ENCODE data around the gene MAGEA9.

DNA sequence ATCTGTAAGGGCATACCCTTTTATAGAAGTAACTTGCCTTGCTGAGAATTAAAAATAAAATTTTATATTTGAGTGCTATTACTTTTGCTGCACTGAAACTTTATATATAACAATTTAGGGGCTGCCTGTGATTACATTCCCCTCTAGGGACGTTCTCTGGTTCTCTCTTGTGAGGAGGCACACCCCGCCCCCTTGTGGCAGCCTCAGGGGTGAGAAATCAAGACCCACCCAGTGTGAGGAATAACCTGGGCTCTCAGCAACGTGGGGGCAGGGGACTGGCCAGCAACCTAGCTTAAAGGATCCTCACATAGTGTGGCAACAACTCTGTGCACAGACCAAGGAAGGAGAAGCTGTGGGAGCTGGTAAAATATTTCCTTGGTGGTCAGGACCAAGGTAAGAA lies 43.7 kb downstream of the MAGEA9 start:
- TF ChIP-seq, protein P1, sequence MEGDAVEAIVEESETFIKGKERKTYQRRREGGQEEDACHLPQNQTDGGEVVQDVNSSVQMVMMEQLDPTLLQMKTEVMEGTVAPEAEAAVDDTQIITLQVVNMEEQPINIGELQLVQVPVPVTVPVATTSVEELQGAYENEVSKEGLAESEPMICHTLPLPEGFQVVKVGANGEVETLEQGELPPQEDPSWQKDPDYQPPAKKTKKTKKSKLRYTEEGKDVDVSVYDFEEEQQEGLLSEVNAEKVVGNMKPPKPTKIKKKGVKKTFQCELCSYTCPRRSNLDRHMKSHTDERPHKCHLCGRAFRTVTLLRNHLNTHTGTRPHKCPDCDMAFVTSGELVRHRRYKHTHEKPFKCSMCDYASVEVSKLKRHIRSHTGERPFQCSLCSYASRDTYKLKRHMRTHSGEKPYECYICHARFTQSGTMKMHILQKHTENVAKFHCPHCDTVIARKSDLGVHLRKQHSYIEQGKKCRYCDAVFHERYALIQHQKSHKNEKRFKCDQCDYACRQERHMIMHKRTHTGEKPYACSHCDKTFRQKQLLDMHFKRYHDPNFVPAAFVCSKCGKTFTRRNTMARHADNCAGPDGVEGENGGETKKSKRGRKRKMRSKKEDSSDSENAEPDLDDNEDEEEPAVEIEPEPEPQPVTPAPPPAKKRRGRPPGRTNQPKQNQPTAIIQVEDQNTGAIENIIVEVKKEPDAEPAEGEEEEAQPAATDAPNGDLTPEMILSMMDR (conservative IDR thresholded peaks at IDR 0.05 in 1 of 2, IDR thresholded peaks at IDR 0.05 in 1 of 2; ENCODE audit: low read depth in 1 of 2, low read length in 2 of 2): peak; percentile 17 to 19
- TF ChIP-seq EZH2 (IDR thresholded peaks at IDR 0.05; ENCODE audit: low read length, missing control alignments): no peak

All from fibroblast of lung (primary cell).